HL-60 (cell line): ENCODE results near the gene PES1.
A peak's percentile ranks its signal among the peaks of the same experiment; 100 is the strongest.

Experiments used
- DNase-seq, 2 experiments: peaks; one replicate each; pipeline ENCODE4 v3.0.0-alpha.2; 2010 to 2020; ENCODE audit warnings: low read depth in 1 of 2, low spot score in 1 of 2
- H3K27ac ChIP-seq: fragments of 250-450 bp; sonication (Bioruptor Pico); replicated peaks from 2 replicates; pipeline ENCODE4 v1.5.1; 2020; ENCODE audit warnings: mild to moderate bottlenecking, moderate library complexity
- H3K27me3 ChIP-seq: fragments of 250-450 bp; sonication (Bioruptor Pico); 2 replicates; pipeline ENCODE4 v1.5.1; 2021; ENCODE audit warnings: mild to moderate bottlenecking, moderate library complexity; ENCODE audit not compliant: insufficient read depth, poor library complexity, severe bottlenecking
- H3K4me3 ChIP-seq: replicated peaks from 2 replicates; pipeline ENCODE4 v1.5.1; 2011; ENCODE audit warnings: mild to moderate bottlenecking, control low read depth, low read length; ENCODE audit not compliant: insufficient read depth
- CTCF ChIP-seq: IDR thresholded peaks from one replicate; pipeline ENCODE4 v1.5.1; 2011; ENCODE audit warnings: low read length, control low read depth, inconsistent platforms; ENCODE audit not compliant: insufficient read depth
- GABPA ChIP-seq: IDR thresholded peaks from 2 replicates; pipeline ENCODE4 v1.6.1; 2012; ENCODE audit warnings: low read depth
- POLR2AphosphoS5 ChIP-seq: IDR thresholded peaks from 2 replicates; pipeline ENCODE4 v1.6.1; 2012; ENCODE audit warnings: low read depth
- REST ChIP-seq: IDR thresholded peaks from 2 replicates; pipeline ENCODE4 v1.6.1; 2012; ENCODE audit warnings: low read depth; ENCODE audit not compliant: insufficient replicate concordance
- SPI1 ChIP-seq: IDR thresholded peaks from 2 replicates; pipeline ENCODE4 v1.6.1; 2012; ENCODE audit warnings: low read depth, mild to moderate bottlenecking, borderline replicate concordance

PES1 gene

GRCh38 chr22:30539368-30539767, 52.3 kb downstream of the PES1 start:
- peaks cover 20% of the 10 kb centered on the region for H3K27me3 ChIP-seq
- no peak for TF ChIP-seq POLR2AphosphoS5
- TF ChIP-seq CTCF, result no peak
- no peak for TF ChIP-seq SPI1
- TF ChIP-seq GABPA, result no peak
- no peak for TF ChIP-seq REST
- H3K4me3 ChIP-seq, result no peak overlapping the region
- no peak overlapping the region for H3K27ac ChIP-seq
- no peak for DNase-seq

GRCh38 chr22:30538280-30538679, 53.4 kb downstream of the PES1 start:
- Histone ChIP-seq H3K4me3 (no peak overlapping the region), H3K27me3 (peaks cover 20% of the 10 kb centered on the region), H3K27ac (no peak overlapping the region)
- TF ChIP-seq SPI1 (peak; percentile 25; the same call in 1 of the 2 replicates), CTCF (no peak)
- peak in 1 of 2 experiments; percentile 8 for DNase-seq

- Histone ChIP-seq H3K27ac (no peak overlapping the region), H3K27me3 (peaks cover 12% of the 10 kb centered on the region), H3K4me3 (no peak overlapping the region)
- no peak for DNase-seq
- TF ChIP-seq POLR2AphosphoS5 (no peak), CTCF (no peak), REST (no peak), SPI1 (no peak), GABPA (no peak)
Measured at GRCh38 chr22:30537083-30537731, 54.5 kb downstream of the PES1 start.

GRCh38 chr22:30535182-30535581, 56.5 kb downstream of the PES1 start:
- H3K27ac ChIP-seq, result no peak overlapping the region
- TF ChIP-seq GABPA (no peak), CTCF (no peak), REST (no peak), SPI1 (no peak), POLR2AphosphoS5 (no peak)
- DNase-seq, result no peak
- H3K4me3 ChIP-seq, result no peak overlapping the region
- H3K27me3 ChIP-seq, result no peaks in the 10 kb centered on the region
